NOMO-1 (cell line): Measurements from ENCODE around the gene DHX15.
A peak's percentile ranks its signal among the peaks of the same experiment; 100 is the strongest.

Source experiments
- DNase-seq, 2 experiments: peaks; one replicate each; lab custom pipeline; 2025; ENCODE audit not compliant: unreplicated experiment in 2 of 2; lab: John Stamatoyannopoulos, UW

Gene DHX15

GRCh38 chr4:24583451-24584210 lies 723 bp downstream of the DHX15 start:
- DNase-seq: peak; percentile 61 to 73

GRCh38 chr4:24582235-24582832 lies 2.0 kb downstream of the DHX15 start:
- DNase-seq: peak in 1 of 2 experiments; percentile 33

- DNase-seq: peak in 1 of 2 experiments; percentile 18
Measured at GRCh38 chr4:24578364-24578763, 6.0 kb downstream of the DHX15 start.

GRCh38 chr4:24576276-24576675 lies 8.1 kb downstream of the DHX15 start:
- no peak for DNase-seq

- no peak for DNase-seq
Measured at GRCh38 chr4:24574236-24574635, 10.1 kb downstream of the DHX15 start.

- no peak for DNase-seq
Measured at GRCh38 chr4:24573582-24573981, 10.8 kb downstream of the DHX15 start.

- no peak for DNase-seq
Measured at GRCh38 chr4:24570574-24571236, 13.6 kb downstream of the DHX15 start.

GRCh38 chr4:24570172-24570571 lies 14.2 kb downstream of the DHX15 start:
- no peak for DNase-seq

- DNase-seq: no peak
Measured at GRCh38 chr4:24569662-24570061, 14.7 kb downstream of the DHX15 start.

- DNase-seq: no peak
Measured at GRCh38 chr4:24568425-24568824, 15.9 kb downstream of the DHX15 start.

GRCh38 chr4:24565054-24565453 lies 19.3 kb downstream of the DHX15 start:
- no peak for DNase-seq

- DNase-seq: no peak
Measured at GRCh38 chr4:24564488-24564887, 19.9 kb downstream of the DHX15 start.

- no peak for DNase-seq
Measured at GRCh38 chr4:24561438-24562139, 22.8 kb downstream of the DHX15 start.

- DNase-seq: no peak
Measured at GRCh38 chr4:24560868-24561368, 23.4 kb downstream of the DHX15 start.

- DNase-seq: no peak
Measured at GRCh38 chr4:24559889-24560288, 24.5 kb downstream of the DHX15 start.

GRCh38 chr4:24559032-24559821 lies 25.1 kb downstream of the DHX15 start:
- DNase-seq: no peak

- DNase-seq: peak in 1 of 2 experiments; percentile 12
Measured at GRCh38 chr4:24557026-24558025, 27.0 kb downstream of the DHX15 start.

GRCh38 chr4:24551492-24552289 lies 32.7 kb downstream of the DHX15 start:
- DNase-seq: peak in 1 of 2 experiments; percentile 5
